Measurements from ENCODE around the gene HSBP1L1.

Gene HSBP1L1

DNA sequence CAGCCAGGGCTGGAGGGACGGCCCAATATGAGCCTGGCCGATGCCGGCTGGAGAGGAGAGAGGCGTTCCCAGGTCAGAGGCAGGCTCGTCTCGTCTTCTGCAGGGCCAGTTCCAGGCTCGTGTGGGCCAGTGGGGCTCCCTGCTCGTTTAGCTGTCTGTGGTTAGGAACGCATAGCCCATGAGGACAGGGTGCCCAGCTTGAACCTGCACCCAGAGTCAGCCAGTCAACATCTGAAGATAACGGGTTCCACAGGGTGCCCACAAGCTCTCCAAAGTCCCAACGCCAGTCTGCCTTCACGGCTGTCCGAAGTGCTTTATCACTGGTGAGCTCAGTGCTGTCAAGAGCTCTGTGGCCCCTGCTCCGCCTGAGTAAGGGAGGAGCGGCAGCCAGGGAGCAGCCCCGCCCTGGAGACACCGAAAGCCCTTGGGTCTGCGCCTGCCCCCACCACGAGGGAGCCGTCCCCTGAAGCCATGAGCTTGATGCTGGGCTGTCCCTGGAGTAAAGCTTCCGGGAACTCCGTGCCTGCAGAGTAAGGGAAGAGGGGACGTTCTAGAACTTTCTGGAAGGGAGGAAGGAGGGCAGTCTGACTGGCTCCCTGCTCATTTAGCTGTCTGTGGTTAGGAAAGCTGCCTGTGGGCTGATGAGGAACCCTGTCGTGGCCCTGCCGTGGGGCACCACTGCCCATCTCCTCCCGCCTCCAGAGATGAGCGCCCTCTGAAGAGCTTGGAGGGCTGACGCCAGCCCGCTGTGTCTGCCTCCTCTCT lies 2.7 kb upstream of the HSBP1L1 start:
- DNase-seq = no peak

DNA sequence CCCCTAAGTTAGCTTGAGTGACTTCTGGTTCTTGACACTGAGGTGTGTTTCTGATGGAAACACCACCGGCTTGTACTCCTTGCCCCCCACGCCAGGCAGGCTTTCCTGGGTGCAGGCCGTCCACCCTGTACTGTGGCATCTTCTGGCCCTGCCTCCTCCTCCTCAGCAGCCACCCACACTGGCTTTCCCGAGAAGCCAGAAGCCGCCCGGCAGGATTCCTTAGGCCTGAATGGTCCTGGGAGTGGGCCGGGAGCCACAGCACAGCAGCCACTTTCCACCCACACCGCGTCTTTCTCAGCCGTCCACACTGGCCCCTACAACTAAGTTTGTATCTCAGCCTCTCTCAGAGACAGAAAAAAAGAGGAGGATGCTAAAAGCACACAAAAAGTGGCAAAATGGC lies 2.1 kb upstream of the HSBP1L1 start:
- no peak for DNase-seq

DNA sequence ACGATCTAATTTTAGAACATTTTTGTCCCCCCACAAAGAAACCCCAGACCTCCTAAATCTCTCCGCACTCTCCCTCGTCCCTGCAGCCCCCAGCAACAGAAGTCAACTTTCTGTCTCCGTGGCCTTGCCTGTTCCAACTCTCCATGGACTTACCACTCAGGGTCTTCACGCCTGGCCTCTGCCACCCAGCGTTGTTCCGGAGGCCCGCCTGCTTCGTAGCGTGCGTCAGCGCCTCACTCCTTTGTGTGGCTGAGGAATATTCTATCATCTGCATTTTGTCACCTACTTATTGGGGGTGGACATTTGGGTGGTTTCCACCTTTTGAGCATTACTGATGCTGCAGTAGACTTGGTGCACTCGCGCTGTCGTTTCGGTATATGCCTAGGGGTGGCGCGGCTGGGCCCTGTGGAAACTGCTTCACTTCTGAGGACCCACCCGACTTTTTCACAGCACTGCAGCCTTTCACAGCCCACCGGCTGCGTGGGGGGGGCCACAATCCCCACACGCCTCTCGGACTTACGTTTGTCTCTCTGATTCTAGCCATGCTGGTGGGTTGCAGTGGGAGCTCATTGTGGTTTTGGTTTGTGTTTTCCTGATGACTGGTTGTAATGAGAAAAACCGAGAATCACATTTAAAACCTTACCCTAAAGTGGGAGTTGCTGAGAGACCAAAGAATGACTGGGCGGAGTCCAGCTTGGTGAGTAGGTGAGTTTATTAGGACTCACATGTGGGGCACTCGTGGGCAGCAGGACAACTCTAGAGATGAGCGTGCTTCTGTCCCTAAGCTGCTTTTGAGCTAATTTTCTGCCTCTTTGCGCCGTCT lies 1.4 kb upstream of the HSBP1L1 start:
- DNase-seq = peak; percentile 35

DNA sequence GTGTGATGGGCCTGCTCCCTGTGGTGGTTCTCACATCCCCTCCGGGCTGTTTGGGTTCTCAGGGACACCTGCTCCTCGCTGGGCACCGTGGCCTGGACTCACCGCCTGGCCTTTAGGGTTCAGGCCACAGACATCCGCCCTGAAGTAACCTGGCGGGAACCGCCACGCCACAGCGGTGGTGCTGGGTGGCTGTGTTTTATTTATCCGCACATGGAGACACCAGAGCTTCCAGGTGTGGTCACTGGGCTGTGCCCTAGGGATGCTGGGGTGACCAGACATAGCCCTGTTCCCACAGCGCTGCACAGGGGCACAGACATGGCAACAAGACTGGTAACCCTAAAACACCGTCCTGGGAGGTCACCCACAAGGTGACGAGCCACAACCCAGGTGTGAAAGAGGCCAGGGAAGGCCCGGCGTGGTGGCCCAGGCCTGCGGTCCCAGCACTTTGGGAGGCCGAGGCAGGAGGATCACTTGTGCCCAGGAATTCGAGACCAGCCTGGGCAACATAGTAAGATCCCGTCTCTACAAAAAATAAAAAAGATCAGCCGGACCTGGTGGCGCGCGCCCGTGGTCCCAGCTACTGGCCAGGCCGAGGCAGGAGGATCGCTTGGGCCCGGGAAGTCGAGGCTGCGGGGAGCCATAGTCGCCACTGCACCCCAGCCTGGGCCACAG lies 649 bp upstream of the HSBP1L1 start:
- DNase-seq = no peak

DNA sequence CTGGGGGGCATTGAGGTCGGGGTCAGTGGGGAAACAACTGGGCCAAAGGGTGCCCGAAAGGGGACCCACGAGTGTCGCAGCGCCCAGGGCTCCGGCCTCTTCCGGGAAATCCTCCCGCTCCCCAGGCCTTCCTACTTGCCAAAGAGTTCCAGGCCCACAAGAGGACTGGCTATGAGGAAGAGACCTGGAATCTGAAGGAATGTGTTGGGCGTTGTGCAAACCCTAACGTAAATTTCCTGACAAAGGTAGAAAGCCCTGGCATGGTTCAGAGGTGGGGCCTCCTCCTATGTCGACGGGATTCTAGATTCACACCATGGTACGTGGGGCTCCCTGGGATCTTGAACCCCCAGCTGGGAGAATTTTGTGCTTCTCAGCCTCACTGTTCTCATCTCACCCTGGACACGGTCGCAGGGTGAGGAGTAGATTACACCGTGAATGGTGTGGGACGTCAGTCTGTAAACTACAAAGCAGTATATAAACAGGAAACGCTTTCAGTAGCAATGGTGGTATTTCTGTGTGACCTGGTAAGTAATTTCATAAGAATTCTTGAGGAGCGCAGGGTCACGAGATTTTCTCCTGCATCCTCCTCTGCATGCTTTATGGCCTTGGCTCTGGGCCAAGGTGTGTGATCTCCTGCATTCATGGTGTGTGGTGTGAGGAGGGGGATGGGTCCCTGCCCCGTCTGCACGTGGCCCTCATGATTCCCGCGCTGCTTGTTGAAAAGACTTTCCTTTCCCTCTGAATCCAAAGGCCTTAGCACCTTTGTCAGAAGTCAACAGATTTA lies 868 bp downstream of the HSBP1L1 start:
- DNase-seq = peak; percentile 47

DNA sequence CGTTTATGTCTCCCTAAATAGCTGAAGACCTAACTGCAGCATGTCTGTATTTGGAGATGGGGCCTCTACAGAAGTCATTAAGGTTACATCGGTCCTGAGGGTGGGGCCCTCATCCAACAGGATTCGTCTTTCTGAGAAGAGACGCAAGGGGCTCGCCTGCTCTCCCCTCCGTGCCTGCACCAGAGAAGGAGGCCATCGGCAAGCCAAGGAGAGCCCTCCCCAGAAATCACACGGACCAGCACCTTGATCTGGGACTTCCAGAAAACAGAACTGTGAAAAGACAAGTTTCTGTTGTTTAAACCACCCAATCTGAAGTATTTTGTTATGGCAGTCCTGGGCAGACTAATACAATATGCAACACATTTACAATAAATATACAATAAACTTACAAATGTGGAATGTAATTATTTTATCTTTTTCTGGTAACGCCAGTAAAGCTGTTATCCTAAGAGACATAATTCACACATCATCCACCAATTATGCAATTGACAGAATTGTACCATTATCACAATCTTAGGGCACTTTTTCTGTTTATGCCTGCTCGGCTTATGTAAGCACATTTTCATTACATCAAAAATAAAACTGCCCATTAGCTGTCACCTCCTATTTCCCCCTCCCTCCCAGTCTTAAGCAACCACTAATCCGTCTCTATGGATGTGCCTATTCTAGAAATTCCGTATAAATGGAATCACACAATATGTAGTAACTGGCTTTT lies 6.1 kb downstream of the HSBP1L1 start:
- no peak for DNase-seq

DNA sequence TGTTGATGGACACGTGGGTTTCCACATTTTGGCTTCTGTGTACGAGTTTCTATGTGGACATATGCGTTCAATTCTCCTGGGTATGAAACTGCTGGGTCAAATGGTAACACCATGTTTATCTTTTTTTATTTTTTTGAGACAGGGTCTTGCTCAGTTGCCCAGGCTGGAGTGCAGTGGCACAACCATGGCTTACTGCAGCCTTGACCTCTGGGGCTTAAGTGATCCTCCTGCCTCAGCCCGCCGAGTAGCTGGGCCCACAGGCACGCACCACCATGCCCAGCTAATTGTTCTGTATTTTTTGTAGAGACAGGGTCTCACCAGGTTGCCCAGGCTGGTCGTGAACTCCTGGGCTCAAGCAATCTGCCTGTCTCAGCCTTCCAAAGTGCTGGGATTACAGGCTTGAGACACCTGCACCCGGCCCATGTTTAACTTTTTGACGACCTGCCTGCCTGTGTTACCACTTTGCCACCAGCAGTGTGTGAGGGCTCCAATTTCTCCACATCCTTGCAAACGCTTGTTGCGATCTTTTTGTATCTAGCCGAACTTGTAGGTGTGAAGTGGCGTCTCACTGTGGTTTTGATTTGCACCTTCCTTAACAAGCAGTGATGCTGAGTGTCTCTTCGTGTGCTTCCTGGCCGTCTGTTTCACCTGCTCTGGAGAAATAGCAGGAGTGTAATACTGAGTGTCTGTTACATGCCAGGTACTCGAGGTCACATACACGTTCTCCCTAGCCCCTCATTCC lies 6.9 kb downstream of the HSBP1L1 start:
- no peak for DNase-seq

DNA sequence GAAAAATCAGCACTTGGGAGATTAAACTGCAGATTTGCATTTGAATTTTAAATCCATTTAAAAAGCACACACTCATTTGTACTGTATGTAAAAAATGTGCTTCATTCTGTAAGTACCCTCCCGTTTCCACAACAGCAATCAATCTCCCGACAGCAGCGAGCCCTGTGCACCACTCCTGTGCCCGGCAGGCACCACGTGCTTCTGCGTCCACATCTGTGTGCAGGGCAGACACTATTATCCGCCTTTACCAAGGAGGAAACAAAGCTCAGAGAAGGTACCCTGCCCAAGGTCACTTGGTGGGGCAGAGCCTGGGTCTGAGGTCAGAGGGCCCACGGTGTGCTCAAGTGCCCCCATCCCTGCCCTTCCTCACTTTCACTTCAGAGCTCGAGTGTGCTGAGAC lies 7.5 kb downstream of the HSBP1L1 start:
- DNase-seq = no peak

DNA sequence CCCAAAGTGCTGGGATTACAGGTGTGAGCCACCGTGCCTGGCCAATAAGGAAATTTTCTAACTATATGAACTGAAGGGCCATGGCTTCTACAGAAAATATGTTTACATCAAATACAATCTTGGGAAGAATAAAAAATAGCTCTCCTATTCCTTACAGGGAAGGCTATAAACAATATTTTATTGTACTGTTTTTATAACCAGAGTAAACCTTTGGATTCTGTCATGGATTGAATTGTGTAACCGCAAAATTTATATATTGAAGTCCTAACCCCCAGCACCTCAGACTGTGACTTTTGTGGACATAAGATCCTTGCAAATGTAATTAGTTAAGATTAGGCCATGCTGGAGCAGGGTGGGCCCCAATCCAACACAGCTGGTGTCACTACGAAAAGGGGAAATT lies 8.3 kb downstream of the HSBP1L1 start:
- no peak for DNase-seq

DNA sequence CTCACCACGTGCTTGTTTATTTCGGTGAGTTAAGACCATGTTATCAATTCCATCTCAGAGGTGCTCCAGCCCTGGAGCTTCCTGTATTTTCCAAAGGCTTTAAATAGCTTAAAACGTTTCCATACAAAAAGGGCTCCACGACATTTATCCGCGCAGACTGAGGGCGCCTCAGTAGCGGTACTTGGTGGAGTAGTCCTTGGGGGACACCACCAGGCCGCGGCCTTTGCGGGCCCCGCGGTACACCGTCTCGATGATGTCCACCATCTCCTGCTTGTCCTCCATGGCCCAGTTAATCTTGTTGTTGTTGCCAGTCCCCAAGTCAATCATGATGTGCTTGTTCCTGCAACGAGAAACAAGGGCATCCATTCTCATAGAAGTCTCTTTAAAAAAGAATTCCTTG lies 9.1 kb downstream of the HSBP1L1 start:
- DNase-seq = no peak

DNA sequence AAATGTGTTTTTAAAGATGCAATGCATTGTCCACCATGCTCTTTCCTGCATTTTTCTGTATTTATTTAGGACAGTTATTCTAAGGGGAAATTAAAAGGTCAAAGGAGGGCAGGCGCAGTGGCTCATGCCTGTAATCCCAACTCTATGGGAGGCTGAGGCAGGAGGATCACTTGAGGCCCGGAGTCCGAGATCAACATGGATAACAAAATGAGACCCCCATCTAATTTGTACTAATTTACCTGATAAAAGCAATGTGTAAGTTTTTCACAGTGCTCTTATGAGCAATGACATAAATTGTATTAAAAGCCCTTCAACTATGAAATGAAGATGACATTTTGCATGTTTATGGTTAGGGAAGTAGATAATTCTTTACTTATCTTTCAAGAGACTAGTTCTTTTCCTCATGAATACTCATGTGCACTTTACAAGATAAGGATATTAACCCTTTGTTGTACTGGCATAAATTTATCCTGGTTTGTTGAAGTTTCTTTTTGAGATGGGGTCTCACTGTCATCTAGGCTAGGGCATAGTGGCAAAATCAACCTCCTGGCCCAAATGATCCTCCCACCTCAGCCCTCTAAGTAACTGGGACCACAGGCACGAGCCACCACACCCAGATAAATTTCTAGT lies 9.7 kb downstream of the HSBP1L1 start:
- DNase-seq = no peak

DNA sequence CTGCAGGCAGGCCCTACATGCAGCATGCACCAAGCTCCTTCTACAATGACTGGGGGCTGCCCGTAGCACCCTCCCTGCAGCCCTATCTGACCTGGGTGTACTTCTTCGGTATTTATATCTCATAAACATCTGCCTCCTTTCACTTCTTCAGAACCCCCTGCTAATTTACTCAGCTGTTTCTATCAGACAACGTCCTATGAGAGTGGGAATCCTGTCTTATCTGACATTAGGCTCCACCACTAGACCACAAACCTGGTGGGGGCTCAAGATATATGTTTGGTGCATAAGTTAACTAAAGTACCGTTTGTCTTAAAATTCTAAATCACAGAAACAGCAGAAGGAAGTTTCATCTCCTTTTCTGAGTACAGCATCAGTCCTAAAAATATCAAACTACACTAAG lies 10.6 kb downstream of the HSBP1L1 start:
- DNase-seq = no peak

DNA sequence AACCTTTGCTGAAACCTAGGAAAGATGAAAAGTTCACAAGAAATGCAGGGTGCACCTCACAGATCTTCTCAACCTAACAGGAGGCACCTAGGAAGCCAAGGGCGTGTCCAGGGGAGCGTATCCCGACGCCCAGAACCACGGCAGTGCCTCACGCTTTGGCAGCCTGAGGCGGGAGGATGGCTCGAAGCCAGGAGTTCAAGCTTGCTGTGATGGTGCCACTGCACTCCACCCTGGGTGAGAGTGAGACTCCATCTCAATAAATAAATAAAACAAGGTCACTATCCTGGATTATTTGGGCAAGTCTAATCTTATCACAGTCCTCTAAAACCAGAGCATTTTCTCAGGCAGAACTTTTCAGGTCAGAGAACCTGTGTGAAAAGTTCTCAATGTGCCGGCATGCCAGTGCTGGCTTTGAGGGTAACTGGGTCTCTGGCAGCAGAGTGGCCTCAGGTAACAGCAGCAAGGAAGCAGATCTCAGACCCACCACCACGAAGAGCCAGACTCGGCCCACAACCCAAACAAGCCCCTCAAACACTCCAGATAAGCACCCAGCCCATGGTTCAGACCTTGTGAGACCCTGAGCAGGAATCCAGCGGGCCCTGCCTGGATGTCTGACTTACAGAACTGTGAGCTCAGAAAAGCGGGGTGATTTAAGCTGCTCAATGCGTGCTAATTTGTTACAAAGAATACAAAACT lies 11.7 kb downstream of the HSBP1L1 start:
- no peak for DNase-seq

DNA sequence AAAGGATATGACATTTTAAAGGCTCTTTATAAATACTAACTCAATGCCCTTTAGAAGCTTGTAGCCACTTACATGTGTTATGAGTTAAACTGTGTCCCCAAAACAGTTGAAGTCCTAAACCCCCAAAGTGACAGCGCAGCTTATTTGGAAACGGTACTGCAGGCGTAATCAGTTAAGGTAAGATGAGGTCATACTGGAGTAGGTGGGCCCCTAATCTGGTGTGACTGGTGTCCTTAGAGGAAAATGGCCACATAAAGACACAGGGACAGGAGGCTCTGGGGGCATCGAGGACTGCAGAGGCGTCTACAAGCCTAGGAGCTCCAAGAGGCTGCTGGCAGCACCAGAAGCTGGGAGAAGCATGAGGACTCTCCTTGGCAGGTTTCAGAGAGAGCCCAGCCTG lies 15.4 kb downstream of the HSBP1L1 start:
- DNase-seq = no peak

DNA sequence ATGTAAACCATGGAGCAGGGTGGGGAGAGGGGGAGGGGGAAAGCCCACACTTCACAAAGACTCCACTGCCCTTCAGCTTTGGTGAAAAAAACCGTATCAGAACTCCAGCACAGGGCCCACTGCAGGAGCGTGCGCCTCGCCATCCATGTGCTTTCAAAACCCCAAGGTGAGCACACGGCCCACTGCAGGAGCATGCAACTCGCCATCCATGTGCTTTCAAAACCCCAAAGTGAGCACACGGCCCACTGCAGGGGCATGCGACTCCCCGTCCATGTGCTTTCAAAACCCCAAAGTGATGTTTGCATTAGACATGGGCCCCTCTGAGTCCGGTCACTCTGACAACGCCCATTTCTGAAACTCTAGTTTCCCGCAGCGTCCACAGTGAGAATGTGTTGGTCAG lies 16.1 kb downstream of the HSBP1L1 start:
- DNase-seq = no peak

DNA sequence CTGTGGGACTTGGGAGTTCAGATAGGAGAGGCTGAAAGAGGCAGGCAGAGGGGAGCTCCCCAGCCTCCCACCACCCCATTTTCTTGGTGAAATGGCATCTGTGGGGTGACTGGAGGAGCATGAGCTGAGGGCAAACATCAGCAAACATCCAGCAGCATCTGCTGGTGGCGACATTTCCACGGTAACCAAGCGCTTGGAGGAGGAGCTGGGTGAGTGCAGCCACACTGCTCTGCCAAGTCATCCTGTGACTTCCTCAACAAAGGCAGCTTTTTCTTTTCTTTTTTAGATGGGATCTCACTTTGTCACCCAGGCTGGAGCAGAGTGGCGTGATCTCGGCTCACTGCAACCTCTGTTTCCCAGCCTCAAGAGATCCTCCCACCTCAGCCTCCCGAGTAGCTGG lies 18.3 kb downstream of the HSBP1L1 start:
- no peak for DNase-seq

DNA sequence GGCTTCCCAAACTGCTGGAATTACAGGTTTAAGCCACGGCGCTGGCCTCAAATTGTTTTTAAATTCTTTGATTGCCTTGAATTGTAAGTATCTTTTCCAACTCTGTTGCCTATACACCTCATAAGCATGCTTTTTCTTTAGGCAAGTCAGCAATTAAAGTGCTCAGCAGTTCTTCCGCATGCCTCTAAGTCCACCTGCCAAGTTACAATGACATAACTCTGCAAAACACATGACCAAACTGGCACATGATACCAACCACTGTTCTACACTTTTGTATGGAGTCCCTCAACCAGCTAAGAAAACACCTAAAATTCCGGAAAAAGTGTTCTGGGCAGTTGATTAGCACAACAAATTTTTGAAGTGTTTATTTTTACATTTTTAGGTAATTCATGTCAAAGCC lies 18.8 kb downstream of the HSBP1L1 start:
- DNase-seq = no peak

DNA sequence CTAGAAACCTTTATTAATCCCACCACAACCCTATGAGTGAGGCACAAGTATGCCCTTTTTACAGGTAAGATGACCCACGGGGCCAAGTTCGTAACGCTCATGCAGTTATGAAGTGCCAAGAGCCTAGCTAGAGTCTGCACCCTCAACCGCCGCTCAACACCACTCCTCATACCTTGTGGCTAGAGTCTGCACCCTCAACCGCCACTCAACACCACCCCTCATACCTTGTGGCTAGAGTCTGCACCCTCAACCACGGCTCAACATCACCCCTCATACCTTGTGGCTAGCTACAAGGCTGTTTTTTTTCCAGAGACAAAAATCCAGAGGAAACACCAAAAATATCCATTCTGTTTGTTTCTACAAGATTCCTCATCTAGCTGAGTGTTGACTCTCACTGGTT lies 19.4 kb downstream of the HSBP1L1 start:
- DNase-seq = no peak

DNA sequence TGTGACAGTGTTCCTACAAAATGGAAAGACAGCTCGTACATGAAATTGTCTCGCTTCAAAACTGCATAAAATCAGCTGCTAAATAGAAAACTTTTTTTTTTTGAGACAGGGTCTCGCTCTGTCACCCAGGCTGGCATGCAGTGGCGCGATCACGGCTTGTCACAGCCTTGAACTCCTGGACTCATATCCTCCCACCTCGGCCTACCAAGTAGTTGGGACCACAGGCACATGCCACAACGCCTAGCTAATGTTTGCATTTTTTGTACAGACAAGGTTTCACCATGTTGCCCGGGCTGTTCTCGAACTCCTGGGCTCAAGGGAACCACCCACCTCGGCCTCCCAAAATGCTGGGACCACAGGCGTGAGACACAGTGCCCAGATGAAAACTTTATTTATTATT lies 20.7 kb downstream of the HSBP1L1 start:
- no peak for DNase-seq

DNA sequence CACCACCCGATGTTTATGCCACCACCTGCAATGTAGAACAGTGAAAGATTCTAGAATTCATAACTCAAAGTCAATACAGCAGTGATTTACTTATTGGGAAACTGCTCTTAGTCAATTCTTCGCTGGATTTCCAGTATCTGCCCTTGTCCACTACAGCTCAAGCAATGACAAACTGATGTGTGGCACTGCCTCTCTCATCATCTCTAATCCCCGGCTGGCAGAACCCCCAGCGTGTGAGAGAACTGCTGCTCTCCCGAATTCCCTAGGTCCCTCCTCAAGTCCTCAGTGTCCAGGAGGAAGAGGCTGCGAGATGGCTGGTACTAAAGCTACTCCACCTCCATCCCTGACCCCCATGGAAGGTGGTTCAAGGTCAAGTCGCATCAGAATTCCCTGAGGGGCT lies 22.3 kb downstream of the HSBP1L1 start:
- DNase-seq = no peak

DNA sequence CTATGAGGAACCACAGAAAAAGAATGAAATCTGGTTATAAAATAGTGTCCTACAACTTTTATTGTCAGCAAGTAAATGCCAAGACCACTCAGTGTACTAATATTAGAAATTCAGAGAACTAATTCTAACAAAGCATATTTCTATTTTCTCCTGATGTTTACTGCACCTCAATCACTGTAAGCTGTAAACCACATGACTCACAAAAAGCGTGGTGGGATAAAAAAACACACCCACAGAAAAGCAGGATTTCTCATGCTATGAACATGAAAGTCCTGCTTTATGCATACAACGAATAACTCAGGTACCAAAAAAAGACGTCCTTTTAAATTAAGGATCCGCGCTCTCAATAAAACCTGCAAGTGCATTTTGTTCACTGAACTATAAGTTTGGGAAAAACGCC lies 23.1 kb downstream of the HSBP1L1 start:
- no peak for DNase-seq

Data from CD4-positive, alpha-beta T cell treated with Interleukin-6 for 4 hours (primary cell).